ENCODE measurements around the gene UNC13B.
"Not testable (repeated sequence)": the region's sequence is repeated elsewhere in the genome, so short reads cannot be mapped to it uniquely, and the experiment has no call there.

Gene UNC13B

DNA sequence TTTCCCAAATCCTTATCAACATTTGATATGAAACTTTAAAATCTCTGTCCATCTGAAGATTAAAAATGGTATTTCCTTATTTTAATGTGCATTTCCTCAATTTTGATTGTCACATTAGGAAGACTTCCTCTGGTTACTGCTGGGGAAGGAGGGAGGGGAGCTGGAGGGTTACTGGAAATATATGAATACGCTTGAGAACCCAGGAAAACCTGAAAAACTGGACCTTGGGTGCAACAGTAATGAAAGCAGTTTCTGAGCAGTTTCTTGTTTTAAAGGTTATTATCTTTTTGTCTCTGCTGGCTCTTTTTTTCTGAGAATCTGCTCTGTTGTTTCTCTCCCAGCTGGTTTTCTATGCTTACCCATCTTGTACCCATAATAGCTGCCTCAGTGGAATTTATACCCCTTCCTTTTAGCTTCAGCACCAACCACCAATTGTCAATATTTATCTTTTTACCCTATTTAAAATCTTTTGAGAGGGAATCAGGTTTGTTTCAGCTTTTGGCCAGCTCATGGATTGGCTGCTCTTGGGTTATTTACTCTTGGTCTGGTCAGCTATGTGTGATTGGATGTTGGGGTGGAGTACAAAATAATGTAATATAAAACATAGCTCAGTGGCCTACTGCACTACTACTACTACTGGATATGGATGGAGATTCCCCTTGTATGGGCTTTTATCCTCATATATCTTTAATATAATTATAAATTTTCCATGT lies 67.4 kb downstream of the UNC13B start:
- DNase-seq (ENCODE audit: low read depth), result no peak
- no peak overlapping the region for H3K4me3 ChIP-seq (replicated peaks; ENCODE audit: low read depth, low read length)
- TF ChIP-seq, protein P1, sequence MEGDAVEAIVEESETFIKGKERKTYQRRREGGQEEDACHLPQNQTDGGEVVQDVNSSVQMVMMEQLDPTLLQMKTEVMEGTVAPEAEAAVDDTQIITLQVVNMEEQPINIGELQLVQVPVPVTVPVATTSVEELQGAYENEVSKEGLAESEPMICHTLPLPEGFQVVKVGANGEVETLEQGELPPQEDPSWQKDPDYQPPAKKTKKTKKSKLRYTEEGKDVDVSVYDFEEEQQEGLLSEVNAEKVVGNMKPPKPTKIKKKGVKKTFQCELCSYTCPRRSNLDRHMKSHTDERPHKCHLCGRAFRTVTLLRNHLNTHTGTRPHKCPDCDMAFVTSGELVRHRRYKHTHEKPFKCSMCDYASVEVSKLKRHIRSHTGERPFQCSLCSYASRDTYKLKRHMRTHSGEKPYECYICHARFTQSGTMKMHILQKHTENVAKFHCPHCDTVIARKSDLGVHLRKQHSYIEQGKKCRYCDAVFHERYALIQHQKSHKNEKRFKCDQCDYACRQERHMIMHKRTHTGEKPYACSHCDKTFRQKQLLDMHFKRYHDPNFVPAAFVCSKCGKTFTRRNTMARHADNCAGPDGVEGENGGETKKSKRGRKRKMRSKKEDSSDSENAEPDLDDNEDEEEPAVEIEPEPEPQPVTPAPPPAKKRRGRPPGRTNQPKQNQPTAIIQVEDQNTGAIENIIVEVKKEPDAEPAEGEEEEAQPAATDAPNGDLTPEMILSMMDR (IDR thresholded peaks at IDR 0.05; ENCODE audit: low read length, missing control alignments), result no peak

DNA sequence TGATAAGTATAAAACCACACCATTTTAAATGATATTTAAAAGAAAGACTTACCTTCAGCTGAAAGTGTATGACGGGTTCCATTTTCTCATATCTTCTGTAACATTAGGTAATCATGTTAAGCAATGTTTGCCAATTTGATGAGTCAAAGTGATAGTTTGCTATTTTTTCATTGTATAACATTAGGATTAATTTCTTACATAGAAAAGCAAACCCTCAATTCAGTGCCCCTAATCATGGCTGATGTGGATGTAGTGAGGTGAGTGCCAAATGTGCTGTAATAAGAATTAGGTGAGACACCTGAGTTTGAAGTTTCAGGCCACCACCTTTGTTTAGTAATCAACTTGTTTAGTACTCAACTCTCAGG lies 68.0 kb downstream of the UNC13B start:
- no peak overlapping the region for H3K4me3 ChIP-seq (replicated peaks; ENCODE audit: low read depth, low read length)
- DNase-seq (ENCODE audit: low read depth), result no peak
- TF ChIP-seq, protein P1 (IDR thresholded peaks at IDR 0.05; ENCODE audit: low read length, missing control alignments), result no peak

DNA sequence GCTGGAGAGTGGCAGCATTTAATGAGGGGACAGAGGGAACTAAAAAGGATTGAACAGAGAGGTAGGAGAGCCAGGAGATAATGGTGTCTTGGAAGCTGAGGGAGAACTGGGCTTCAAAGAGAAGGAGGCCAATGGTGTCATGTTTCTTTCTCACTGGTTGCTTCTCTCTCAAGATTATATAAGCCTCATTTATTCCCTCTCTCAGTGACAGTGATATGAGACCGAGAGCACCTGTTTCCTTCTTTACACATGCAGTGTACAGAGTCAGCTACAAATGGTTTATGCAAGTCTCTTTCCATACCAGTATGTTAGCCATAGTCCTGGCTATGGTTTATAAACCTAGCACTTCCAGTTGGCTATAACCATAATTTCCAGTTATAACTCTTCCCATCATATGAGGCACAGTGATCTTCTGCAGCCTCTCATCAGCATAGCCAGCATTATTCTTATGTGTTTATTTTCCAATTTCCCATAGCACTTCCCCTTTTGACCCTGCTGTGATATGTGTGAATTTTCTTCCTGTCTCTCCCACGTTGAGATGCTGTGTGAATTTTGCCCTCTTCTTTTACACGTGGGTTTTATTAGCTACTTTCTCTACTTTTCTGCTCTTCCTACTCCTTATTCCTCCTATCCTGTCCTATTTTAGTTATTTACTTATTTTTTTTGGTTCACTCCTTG lies 71.2 kb downstream of the UNC13B start:
- no peak overlapping the region for H3K4me3 ChIP-seq (replicated peaks; ENCODE audit: low read depth, low read length)
- TF ChIP-seq, protein P1 (IDR thresholded peaks at IDR 0.05; ENCODE audit: low read length, missing control alignments), result no peak
- DNase-seq (ENCODE audit: low read depth), result no peak

GRCh38 chr9:35236692-35237091 lies 74.9 kb downstream of the UNC13B start:
- no peak overlapping the region for H3K4me3 ChIP-seq (replicated peaks; ENCODE audit: low read depth, low read length)
- TF ChIP-seq, protein P1 (IDR thresholded peaks at IDR 0.05; ENCODE audit: low read length, missing control alignments), result no peak
- no peak for DNase-seq (ENCODE audit: low read depth)

GRCh38 chr9:35237311-35237710 lies 75.5 kb downstream of the UNC13B start:
- TF ChIP-seq, protein P1 (IDR thresholded peaks at IDR 0.05; ENCODE audit: low read length, missing control alignments), result no peak
- no peak overlapping the region for H3K4me3 ChIP-seq (replicated peaks; ENCODE audit: low read depth, low read length)
- no peak for DNase-seq (ENCODE audit: low read depth)

DNA sequence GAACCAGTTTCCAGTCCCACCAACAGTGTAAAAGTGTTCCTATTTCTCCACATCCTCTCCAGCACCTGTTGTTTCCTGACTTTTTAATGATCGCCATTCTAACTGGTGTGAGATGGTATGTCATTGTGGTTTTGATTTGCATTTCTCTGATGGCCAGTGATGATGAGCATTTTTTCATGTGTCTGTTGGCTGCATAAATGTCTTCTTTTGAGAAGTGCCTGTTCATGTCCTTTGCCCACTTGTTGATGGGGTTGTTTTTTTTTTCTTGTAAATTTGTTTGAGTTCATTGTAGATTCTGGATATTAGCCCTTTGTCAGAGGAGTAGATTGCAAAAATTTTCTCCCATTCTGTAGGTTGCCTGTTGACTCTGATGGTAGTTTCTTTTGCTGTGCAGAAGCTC lies 84.1 kb downstream of the UNC13B start:
- not testable (repeated sequence) for H3K4me3 ChIP-seq (replicated peaks; ENCODE audit: low read depth, low read length); DNase-seq (ENCODE audit: low read depth)

DNA sequence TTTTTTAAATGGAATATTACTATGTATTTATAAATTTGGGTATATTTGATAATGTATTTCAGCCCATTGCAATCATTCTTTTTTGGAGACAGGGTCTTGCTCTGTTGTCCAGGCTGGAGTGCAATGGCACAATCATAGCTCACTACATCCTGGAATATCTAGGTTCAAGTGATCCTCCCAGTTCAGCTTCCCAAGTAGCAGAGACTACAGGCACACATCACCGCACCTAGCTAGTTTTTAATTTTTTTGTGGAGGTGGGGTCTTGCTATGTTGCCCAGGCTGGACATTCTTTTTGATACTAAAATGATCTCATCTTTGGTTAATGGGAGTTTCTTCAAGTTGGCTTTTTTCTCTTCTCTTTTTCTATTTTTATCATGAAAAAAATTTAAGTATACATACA lies 91.3 kb downstream of the UNC13B start:
- DNase-seq (ENCODE audit: low read depth), result no peak
- TF ChIP-seq, protein P1 (IDR thresholded peaks at IDR 0.05; ENCODE audit: low read length, missing control alignments), result no peak
- no peak overlapping the region for H3K4me3 ChIP-seq (replicated peaks; ENCODE audit: low read depth, low read length)
